Cardiac septum (tissue), 1 donor: ENCODE data around the gene HMGB2. TPM values are rescaled to one million over a fixed set of nuclear protein-coding genes. Genes with fewer than 3 reads are reported as not detected.

Source experiments
- DNase-seq: peaks from one replicate; pipeline ENCODE4 v3.0.0-alpha.2; 2020; ENCODE audit warnings: low spot score
- intact Hi-C: fragments of 100-400 bp; cut with DNase I; formaldehyde crosslinking; loops from one replicate; pipeline ENCODE4 v1.14.0; 2022
- total RNA-seq: library from RNA; stranded (reverse); fragmentation: NEBNext Ultra II Directional; extraction: Animal tissue kit (Norgen Biotek cat#: 25700); gene quantifications from one replicate; pipeline ENCODE4 v1.2.1, GENCODE V29; 2021
- donor health status: DM: no; HTN: no; CAD: no.

Gene HMGB2
- total RNA-seq, 1 donor from 2014 or later: 41.8 TPM

DNA sequence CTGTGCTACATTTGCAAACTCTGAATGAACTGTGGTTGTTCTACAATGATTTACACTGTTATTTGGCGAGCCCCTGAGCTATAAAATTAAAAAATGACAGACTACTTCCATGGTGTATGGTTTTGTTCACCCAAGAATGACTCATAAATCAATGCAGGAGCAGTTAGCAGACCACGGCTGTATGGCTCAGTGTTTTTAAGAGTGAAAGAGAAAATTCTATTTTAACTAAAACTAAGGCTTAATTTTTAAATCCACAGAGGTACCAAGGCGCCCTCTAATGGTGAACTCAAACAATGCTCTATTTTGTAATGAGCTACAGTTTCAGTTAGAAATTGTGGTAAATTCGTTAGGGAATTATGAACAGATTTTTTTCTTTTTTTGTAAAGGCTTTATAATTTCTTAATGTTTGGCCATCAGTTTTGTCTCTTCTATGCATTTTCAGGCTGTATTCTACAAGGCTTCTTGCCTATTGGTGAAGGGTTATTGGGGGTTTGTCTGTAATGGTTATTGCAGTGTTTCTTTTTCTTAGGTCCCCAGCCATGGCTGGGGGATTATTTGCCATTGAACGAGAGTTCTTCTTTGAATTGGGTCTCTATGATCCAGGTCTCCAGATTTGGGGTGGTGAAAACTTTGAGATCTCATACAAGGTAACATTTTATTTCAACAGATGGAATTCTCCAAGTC is 32.5 kb downstream of the HMGB2 start:
- intact Hi-C loops: no loop called here
- DNase-seq: no peak

DNA sequence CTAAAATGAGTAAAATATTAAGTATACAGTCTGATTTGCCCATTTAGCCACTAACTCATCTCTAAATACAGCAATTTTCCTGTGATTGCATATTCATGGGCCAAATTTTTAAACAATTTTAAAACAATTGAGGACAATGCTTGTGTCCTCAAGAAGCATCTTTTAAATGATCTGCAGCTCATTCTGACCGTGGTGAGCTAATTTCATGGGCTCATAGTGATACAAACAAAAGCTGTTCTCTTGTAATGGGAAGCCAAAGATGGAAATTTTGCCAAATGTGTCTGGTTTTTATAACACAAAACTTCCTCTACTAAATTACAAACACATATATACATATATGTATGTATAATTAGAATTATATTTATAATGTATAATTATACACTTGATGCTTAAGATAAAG is 39.7 kb downstream of the HMGB2 start:
- intact Hi-C loops: no loop called here
- no peak for DNase-seq

DNA sequence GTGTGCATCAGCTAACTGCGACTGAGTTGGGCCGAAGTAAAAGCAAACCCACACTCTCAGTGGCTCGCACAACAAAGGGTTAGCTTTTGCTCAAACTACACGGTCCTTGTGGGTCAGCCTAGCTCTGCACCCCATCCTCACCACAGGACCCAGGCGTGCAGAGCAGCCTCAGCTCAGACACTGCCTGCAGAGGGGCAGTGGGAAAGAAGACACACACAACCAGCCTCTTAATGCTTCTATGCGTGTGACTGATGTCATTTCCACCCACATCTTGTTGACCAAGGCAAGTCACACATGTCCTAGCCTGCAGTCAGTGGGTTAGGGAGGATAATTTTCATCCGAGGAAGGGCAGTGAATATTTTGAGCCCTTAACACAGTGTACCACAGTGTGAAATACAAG is 40.5 kb downstream of the HMGB2 start:
- no peak for DNase-seq

DNA sequence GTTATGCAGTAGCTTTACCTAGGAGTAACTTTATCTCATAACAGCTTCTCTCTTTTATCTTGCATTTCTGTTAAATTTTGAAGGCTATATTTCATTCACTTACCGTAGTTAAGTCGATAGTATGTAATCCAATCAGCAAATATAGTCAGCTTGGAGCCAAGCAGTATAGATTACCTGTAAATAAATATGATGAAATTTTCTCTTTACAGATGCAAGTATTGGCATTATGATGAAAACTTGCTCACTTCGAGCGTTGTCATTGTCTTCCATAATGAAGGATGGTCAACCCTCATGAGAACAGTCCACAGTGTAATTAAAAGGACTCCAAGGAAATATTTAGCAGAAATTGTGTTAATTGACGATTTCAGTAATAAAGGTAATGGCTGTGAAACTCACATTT is 42.3 kb downstream of the HMGB2 start:
- DNase-seq: no peak
- intact Hi-C loops: no loop called here

More for the DNA sequence above, 40.5 kb downstream of the HMGB2 start:
- intact Hi-C loops: no loop called here

DNA sequence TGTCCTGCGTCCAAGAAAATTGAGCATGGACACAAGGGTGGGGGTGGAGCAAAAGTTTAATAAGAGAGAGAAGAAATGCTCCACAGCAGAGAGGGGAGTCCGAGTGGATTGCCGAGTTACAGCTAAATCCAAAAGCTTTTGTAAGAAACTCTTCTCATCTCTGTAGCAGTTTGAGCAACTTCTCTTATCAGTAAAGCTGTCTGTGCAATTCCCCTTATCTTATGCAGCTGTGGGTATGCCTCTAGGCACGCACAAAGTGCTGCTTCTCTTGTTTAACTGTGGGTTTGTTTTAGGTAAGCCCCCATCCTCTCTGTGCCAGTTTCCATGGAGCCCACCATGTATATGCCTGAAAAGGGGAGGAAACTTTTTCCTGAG is 44.8 kb downstream of the HMGB2 start:
- intact Hi-C loops: no loop called here
- DNase-seq: no peak

DNA sequence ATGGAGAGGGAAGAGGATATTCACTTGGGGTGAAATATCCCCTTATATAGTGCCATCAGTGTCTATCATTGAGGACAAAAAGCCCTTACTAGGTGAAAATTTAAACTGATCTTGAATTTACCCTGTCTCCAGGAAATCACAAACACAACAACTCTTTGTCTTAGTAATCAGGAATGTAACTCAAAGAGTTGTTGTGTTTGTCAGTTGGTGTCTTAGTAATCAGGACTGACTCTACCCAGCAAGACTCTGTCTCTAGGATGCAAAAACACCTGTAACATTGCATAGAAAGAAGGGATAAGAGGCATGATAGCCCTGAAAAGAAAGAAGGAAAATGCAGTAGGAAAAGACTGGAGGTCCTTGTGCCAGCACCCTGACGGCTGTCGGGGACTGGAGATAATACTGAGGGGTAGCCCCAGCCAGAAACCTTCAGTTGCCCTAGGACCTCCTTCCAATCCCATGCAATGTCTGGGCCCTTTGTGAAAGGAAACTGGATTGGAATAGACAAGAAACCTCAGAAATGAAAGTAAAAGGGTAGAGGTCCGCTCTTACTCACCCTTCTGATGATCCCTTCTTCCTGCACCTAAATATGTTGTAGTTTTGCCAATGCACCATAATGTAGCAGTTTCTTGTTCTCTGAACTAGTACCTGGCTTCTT is 45.3 kb downstream of the HMGB2 start:
- intact Hi-C loops: no loop called here

DNA sequence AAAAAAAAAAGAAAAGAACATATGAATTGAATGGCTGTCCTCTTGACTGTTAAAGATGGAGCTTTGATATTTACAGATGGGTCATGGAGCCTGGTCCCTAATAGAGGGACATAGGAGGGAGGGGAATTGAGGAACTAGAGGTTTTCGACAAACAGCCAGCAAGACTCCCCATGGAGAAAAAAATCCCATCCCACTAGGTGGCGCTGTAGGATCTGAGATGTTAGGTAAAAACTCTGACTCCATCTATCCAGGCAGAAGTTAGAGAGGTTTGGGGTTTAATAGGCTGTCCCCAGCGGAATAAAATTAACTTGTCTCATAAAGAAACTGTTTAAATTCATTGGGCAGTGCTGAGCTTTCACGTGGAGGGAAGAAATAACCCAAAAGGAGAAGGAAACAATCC is 45.9 kb downstream of the HMGB2 start:
- intact Hi-C loops: no loop called here
- DNase-seq: no peak

More for the DNA sequence above, 45.3 kb downstream of the HMGB2 start:
- DNase-seq: no peak

DNA sequence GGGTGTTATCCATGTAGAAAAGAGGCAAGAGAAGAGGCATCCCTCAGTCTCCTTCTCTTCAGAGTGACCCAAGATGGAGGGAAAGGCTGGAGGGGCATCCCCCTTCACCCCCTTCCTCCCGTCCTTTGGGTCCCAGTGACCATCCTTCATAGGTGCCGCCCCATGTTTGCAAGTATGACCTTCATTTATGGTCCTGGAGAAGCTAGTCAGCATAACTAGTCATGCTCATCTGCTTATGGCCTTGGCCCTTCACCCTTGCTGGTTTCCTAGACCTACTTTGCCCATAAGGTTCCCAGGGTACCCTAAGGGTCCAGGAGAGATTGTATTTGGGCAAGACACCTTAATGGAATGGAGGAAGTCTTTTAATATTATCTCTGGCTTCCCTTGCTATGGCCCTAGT is 46.7 kb downstream of the HMGB2 start:
- DNase-seq: no peak
- intact Hi-C loops: no loop called here

DNA sequence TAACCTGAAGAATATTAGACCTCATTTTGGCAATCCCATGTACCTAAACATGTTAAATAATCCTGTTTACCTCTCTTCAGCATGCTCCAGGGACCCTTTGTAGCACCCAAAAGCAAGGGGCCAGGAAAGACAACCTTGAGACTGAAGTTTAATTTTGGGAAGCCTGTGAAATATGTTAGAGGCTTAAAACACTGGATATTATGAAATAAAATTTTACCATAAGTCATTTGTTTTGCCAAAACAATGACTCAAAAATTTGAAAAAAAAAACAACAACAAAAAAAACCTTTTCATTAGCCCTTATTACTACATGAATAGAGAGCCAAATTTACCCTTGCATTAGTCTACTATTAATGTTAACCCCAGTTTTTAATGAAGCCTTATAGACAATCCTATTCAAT is 49.7 kb downstream of the HMGB2 start:
- intact Hi-C loops: no loop called here
- DNase-seq: no peak

DNA sequence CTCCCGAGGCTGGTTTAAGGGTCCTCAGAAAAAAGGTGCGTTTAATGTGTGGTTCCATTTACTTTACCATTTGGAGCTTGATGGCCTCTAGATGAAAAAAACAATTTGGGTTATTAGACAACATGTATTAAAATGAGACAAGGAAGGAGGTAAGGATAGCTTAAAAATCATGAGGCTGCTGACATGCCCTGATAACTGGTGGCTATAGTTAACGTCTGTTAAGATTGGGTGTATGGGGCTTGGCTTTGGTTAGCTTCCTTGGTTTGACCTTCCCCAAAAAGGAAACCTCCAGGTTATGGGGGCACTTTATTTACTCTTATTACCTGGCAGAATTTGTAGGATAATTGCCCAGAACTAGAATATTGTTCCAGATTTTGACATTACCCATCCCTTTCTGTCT is 51.5 kb downstream of the HMGB2 start:
- intact Hi-C loops: no loop called here
- no peak for DNase-seq

DNA sequence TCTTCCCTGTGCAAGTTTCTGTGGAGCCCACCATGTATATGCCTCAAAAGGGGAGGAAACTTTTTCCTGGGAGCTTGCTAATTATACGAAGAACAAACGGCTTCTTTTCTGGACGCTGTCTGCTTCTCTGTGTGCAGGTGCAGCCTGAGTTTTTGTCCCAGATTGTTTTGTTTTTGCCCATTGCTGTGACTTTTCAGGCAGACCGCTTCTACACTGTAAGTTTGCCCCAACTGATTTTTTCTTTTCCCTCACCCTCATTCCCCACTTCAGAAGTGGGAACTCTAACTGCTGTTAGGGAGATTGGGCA is 51.9 kb downstream of the HMGB2 start:
- no peak for DNase-seq
- intact Hi-C loops: no loop called here

DNA sequence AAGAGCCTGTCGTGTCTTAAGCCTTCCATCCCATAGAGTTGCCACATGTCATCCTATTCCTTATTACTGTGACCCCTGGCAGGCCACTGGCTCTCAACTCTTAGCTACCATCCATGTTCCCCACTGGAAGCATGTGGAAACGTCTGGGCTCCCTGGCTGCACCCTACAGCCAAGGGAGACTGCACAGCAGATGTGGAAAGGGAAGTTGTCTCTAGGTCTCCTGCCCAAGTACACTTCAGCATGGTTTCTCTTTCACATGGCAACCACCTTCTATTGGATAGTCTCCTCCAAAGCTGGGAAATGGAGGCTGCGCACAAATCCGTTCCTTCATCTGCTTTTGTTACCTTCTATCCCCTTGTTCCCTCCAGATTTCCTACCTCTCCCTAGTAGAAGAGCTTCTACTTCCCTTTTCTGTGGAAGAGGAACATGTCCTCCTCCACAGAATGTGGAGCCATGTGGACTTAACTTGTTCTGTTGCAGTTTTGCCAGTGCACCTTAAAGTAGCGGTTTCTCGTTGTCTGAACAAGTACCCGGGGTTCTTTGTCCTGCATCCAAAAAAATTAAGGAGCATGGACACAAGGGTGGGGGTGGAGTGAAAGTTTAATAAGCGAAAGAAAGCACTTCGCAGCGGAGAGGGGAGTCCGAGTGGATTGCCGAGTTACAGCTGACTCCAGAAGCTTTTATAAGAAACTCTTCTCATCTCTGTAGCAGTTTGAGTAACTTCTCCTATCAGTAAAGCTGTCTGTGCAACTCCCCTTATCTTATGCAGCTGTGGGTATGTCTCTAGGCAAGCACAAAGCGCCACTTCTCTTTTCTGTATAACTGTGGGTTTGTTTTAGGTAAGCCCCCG is 52.5 kb downstream of the HMGB2 start:
- intact Hi-C loops: no loop called here
- no peak for DNase-seq

Other genes with a start within 250 kb of the HMGB2 start
- gene GALNT7, start 165.5 kb downstream of the HMGB2 start, total RNA-seq: 7.2 TPM
- gene SAP30, start 36.6 kb upstream of the HMGB2 start, total RNA-seq: 20.1 TPM
- 1.1 TPM for gene SCRG1, start 64.8 kb upstream of the HMGB2 start, total RNA-seq
- 161 TPM for gene HAND2, start 195.9 kb upstream of the HMGB2 start, total RNA-seq